Uterus (tissue), 4 donors: ENCODE data around the gene CCL23. TPM values are rescaled to one million over a fixed set of nuclear protein-coding genes. Genes with fewer than 3 reads are reported as not detected.

Source experiments
- DNase-seq, 2 donors: peaks; one replicate each; pipeline ENCODE4 v3.0.0-alpha.2; 2019 to 2020
- H3K27ac ChIP-seq, 2 donors: fragments of 200-600 bp; sonication (generic); 1 replicate in 1 of 2; 2 replicates in 1 of 2; pipeline ENCODE4 v1.5.1; 2016 to 2018
- H3K27me3 ChIP-seq, 2 donors: fragments of 200-600 bp; sonication (generic); one replicate each; pipeline ENCODE4 v1.5.1; 2018 to 2019; ENCODE audit warnings: control low read depth in 1 of 2
- H3K36me3 ChIP-seq, 2 donors: fragments of 200-600 bp; sonication (generic); one replicate each; pipeline ENCODE4 v1.5.1; 2019; ENCODE audit warnings: control low read depth in 1 of 2
- H3K4me1 ChIP-seq, 2 donors: fragments of 200-600 bp; sonication (generic); one replicate each; pipeline ENCODE4 v1.5.1; 2018 to 2019; ENCODE audit warnings: control low read depth in 1 of 2
- H3K4me3 ChIP-seq, 2 donors: fragments of 200-600 bp; sonication (generic); 1 replicate in 1 of 2; 2 replicates in 1 of 2; pipeline ENCODE4 v1.5.1; 2018 to 2019; ENCODE audit warnings: mild to moderate bottlenecking in 1 of 2
- H3K9me3 ChIP-seq, 2 donors: fragments of 200-600 bp; sonication (generic); one replicate each; pipeline ENCODE4 v1.5.1; 2019; ENCODE audit warnings: control low read depth in 1 of 2
- CTCF ChIP-seq, 4 experiments: fragments of 200-600 bp in 2 of 4; fragments of 450-650 bp in 2 of 4; sonication (generic) in 2 of 4; IDR thresholded peaks; one replicate each; pipeline ENCODE4 v1.5.1; 2016 to 2019; ENCODE audit warnings: antibody characterized with exemption in 4 of 4, mild to moderate bottlenecking in 2 of 4, moderate library complexity in 1 of 4
- POLR2A ChIP-seq, 2 donors: fragments of 450-650 bp; IDR thresholded peaks; one replicate each; pipeline ENCODE4 v1.6.1; 2016; ENCODE audit warnings: antibody characterized with exemption in 2 of 2, mild to moderate bottlenecking in 1 of 2, moderate library complexity in 1 of 2
- intact Hi-C: fragments of 100-400 bp; cut with DNase I; formaldehyde crosslinking; loops from one replicate; pipeline ENCODE4 v1.15.1; 2023; ENCODE audit warnings: low total_unique reads
- total RNA-seq, 4 donors: library from RNA; depleted of rRNA in 3 of 4; stranded (reverse); fragments of >200 nt in 3 of 4; gene quantifications; one replicate each; pipeline versions ENCODE4 v1.1.0 to v1.2.4, GENCODE V29; 2014 to 2023
- donor health status: DM: yes; HTN: yes; CAD: no.

Gene CCL23
- 100 to 1,000 TPM in 2 of 4 donors, 10 to 100 TPM in 1, not detected in 1; 42.1 to 399 (median 131) TPM for total RNA-seq

GRCh38 chr17:36017799-36018198 lies at the start of gene CCL23:
TSS of gene CCL23 (minus strand) at chr17:36017972. CDS start at chr17:36017897, 75 bp downstream.
- TF ChIP-seq CTCF (IDR thresholded peaks at IDR 0.05) (no peak), POLR2A (IDR thresholded peaks at IDR 0.05) (no peak)
- no peaks in the 10 kb centered on the region for H3K36me3 ChIP-seq
- no peak within 1 kb of the TSS for H3K4me3 ChIP-seq
- H3K27me3 ChIP-seq, result no peaks in the 10 kb centered on the region
- no peaks in the 10 kb centered on the region for H3K4me1 ChIP-seq
- no peak within 1 kb of the TSS for H3K27ac ChIP-seq
- intact Hi-C loops, result no loop called here
- no peaks in the 10 kb centered on the region for H3K9me3 ChIP-seq
- no peak for DNase-seq

GRCh38 chr17:36066365-36066985 lies 48.7 kb upstream of the CCL23 start:
- H3K4me3 ChIP-seq, result no peak overlapping the region
- H3K27me3 ChIP-seq, result no peaks in the 10 kb centered on the region
- no peaks in the 10 kb centered on the region for H3K36me3 ChIP-seq
- intact Hi-C loops, result no loop called here
- H3K9me3 ChIP-seq, result no peaks in the 10 kb centered on the region
- no peak for TF ChIP-seq POLR2A (IDR thresholded peaks at IDR 0.05)
- no peak for TF ChIP-seq CTCF (IDR thresholded peaks at IDR 0.05)
- H3K4me1 ChIP-seq, result no peaks in the 10 kb centered on the region
- H3K27ac ChIP-seq, result no peak overlapping the region
- no peak for DNase-seq

GRCh38 chr17:36063786-36064541 lies 46.2 kb upstream of the CCL23 start, which contains the start of gene CCL18:
TSS of gene CCL18 (plus strand) at chr17:36064272. CDS start at chr17:36064343, 71 bp downstream.
- DNase-seq, result no peak
- H3K27me3 ChIP-seq, result no peaks in the 10 kb centered on the region
- TF ChIP-seq CTCF (IDR thresholded peaks at IDR 0.05), result no peak
- no peak for TF ChIP-seq POLR2A (IDR thresholded peaks at IDR 0.05)

GRCh38 chr17:36060816-36061215 lies 43.0 kb upstream of the CCL23 start:
- intact Hi-C loops, result no loop called here
- no peaks in the 10 kb centered on the region for H3K4me1 ChIP-seq
- H3K9me3 ChIP-seq, result no peaks in the 10 kb centered on the region
- no peak for DNase-seq
- no peaks in the 10 kb centered on the region for H3K27me3 ChIP-seq
- no peak overlapping the region for H3K27ac ChIP-seq
- H3K4me3 ChIP-seq, result no peak overlapping the region
- TF ChIP-seq POLR2A (IDR thresholded peaks at IDR 0.05) (no peak), CTCF (IDR thresholded peaks at IDR 0.05) (no peak)
- H3K36me3 ChIP-seq, result no peaks in the 10 kb centered on the region

More at GRCh38 chr17:36063786-36064541, 46.2 kb upstream of the CCL23 start, which contains the start of gene CCL18:
- H3K36me3 ChIP-seq, result no peaks in the 10 kb centered on the region
- H3K27ac ChIP-seq, result no peak within 1 kb of the TSS
- no peaks in the 10 kb centered on the region for H3K9me3 ChIP-seq
- H3K4me3 ChIP-seq, result no peak within 1 kb of the TSS
- H3K4me1 ChIP-seq, result no peaks in the 10 kb centered on the region
- intact Hi-C loops, result no loop called here

GRCh38 chr17:36059406-36059805 lies 41.6 kb upstream of the CCL23 start:
- Histone ChIP-seq H3K27me3 (no peaks in the 10 kb centered on the region), H3K27ac (no peak overlapping the region), H3K4me1 (no peaks in the 10 kb centered on the region), H3K36me3 (no peaks in the 10 kb centered on the region), H3K9me3 (no peaks in the 10 kb centered on the region), H3K4me3 (no peak overlapping the region)
- no peak for DNase-seq
- intact Hi-C loops, result no loop called here
- TF ChIP-seq CTCF (IDR thresholded peaks at IDR 0.05) (no peak), POLR2A (IDR thresholded peaks at IDR 0.05) (no peak)
